GM19463 (cell line): Measurements from ENCODE around the gene RPS19.
"Not testable (repeated sequence)": the region's sequence is repeated elsewhere in the genome, so short reads cannot be mapped to it uniquely, and the experiment has no call there.

Experiments used
- ATAC-seq: cut with Tn5 transposase; IDR thresholded peaks from one replicate; pipeline ENCODE4 v1.9.1; 2021; ENCODE audit warnings: mild to moderate bottlenecking, moderate library complexity; ENCODE audit not compliant: unreplicated experiment

The RPS19 gene

GRCh38 chr19:41859213-41859617, 840 bp upstream of the RPS19 start:
- no peak for ATAC-seq

DNA sequence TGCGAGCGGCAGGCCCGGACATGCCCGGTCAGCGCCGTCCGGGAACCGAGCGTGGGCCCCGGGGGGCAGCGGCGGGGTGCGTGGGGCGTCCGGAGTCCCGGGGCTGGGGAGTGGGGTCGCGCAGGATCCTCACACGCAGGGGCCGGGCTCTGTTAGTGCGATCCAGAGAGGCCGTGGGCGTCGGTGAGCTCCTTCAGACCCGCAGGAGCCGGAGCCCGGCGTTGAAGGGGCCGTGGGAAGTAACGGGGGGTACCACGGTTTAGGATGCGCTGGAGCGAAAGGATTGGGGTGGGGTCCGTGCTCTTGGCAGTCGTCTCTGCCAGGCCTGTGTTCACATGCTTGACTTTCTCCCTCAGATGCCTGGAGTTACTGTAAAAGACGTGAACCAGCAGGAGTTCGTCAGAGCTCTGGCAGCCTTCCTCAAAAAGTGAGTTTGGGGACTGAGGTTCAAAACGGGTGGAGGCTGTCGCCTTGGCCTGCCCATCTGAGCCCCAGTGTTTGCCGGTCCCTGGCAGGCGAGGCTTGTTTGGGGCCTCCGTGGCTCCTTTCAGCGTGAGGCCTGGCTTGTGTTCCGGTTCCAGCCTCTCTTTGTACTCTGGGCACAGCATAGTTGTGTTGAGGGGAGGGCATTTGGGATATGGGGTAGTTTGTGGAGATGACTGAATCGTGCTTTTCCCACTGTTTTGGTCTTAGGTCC, 512 bp downstream of the RPS19 start:
- no peak for ATAC-seq

DNA sequence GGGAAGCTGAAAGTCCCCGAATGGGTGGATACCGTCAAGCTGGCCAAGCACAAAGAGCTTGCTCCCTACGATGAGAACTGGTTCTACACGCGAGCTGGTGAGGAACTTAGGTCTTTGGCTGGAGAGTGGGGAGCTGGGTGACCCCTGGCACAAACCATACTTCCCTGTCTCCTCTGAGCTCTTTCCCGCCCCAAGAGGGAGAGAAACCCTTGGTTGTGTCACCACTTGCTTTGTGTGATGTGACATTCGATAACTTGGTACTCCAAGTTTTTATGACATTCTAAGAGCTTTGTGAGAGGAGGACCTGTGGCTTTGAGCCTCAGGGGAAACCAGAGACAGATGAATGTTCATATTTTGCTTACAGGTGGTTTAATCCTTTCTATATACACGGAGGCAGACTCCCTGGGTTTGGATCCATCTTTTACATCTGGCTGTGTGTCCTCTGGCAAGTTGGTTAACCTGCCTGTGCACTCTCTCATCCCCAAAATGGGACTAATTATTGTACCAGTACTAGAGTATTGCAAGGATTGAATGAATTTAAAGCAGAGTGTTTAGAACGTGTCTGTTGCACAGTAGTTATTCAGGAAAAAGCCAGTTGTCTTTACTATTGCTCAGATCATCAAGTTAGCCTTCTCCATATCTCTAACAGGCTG, 1.2 kb downstream of the RPS19 start:
- ATAC-seq, result no peak

GRCh38 chr19:41861846-41862245, 1.8 kb downstream of the RPS19 start:
- no peak for ATAC-seq

DNA sequence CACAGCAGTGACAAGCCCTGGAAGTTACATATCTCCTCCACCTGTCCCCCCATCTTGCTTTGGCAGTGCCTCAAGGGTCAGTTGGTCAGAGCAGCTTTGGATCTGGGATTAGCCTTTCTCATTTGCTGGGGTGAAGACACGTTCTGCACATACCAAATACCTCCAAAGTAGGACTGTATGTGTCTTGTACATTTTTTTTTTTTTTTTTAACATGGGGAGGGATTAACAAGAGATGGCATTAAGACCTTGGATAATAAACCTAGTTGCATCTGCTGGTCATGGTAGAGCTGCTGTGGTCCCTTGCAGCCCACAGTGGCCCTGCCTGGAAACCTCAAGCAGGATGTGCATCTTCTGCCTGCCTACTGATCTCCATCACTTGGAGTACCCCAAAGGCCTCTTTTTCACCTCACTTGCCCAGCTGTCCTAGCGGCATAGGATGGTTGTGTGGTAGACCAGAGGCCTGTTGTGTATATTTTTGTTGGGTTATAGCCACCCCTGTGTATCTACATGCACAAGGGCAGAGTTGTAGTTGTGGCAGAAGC, 2.5 kb downstream of the RPS19 start:
- ATAC-seq, result no peak

- ATAC-seq, result no peak
These were observed 3.3 kb downstream of the RPS19 start for GRCh38 chr19:41863209-41863931.

DNA sequence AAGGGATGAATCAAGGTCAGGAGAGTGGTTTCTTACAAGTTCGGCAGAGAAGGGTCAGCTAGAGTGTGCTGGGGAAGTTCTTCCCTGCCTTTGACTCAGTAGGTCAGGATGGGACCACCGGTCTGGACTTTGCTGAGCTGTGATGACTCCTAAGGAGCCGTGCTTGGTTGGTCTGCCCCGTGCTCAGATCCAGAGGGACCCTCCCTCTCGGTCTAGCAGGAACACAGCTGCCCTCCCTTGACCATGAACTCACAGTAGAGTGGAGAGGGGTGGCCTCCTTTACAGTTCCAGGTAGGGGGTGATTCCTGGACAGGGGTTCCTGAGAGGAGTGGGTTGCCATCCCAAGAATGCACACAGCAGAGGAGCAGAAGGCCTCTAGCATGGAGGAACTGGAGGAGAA, 4.3 kb downstream of the RPS19 start:
- no peak for ATAC-seq

DNA sequence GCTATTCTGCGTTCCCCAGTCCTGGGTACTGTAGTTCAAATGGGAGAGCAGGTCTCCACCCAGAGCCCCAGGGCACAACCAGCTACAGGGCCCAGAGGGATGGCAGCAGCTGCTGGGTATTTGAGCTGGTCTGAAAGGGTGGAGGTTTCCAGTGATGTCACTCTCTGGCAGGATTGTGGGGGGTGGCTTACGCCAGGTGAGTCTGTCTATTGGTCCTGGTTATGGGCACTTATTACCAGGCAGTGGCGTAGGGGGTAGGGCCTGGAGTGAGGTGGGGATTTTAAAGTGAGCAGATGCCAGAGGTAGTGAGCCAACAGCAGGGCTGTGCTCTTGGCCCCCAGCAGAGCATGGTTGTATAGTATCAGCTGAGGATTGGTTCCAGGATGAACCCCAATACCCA, 6.2 kb downstream of the RPS19 start:
- ATAC-seq, result no peak

GRCh38 chr19:41868120-41868988, 8.3 kb downstream of the RPS19 start:
- ATAC-seq, result no peak

DNA sequence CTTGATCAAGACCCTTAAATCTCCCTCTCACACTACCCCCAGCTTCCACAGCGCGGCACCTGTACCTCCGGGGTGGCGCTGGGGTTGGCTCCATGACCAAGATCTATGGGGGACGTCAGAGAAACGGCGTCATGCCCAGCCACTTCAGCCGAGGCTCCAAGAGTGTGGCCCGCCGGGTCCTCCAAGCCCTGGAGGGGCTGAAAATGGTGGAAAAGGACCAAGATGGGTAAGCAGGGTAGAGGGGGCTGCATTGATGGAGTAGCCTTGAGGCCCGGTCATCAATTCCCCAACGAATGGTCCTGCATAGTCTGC, 8.9 kb downstream of the RPS19 start:
- ATAC-seq, result no peak

DNA sequence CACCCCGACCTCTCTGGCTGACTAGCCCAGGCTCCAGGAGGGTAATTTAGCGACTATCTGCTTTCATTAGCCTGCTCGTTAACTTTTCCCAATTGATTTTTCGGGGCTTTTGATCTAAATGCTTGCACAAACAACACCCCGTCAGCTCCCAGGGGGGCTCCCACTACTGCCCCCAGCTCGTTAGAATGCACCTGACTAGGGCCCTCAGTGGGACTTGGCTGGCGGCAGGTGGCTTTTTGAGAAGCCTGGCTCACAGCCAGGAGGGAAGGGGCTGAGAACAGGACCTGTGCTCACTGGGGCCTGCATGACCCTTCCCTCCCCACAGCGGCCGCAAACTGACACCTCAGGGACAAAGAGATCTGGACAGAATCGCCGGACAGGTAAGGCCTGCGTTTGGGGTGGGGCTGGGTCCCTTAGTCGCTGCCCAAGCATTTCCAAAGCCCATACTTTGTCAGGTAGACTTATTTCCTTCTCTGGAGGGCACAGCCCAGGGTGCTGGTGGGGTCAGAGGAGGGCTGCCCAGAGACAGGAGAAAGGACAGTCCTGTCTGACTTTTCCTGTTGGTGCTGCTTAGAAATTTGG, 9.4 kb downstream of the RPS19 start:
- no peak for ATAC-seq

GRCh38 chr19:41870401-41870873, 10.4 kb downstream of the RPS19 start:
- ATAC-seq, result no peak

GRCh38 chr19:41871573-41872383, 11.7 kb downstream of the RPS19 start:
- peak; percentile 60 for ATAC-seq

DNA sequence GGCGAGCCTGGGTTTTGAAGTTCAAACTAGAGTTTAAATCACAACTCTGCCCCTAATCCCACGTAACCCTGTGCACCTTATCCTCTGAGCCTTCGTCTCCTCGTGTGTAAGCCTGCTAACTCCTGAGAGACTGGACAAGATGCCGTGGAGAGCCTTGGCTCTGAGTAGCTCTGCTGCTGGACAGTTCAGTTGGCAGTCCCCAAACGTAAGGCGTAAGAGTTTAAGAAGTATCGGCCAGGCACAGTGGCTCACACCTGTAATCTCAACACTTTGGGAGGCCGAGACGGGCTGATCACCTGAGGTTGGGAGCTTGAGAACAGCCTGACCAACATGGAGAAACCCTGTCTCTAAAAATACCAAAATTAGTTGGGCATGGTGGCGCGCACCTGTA, 12.3 kb downstream of the RPS19 start:
- ATAC-seq, result no peak

- no peak for ATAC-seq
These were observed 13.0 kb downstream of the RPS19 start for GRCh38 chr19:41872775-41873647.

- ATAC-seq, result not testable (repeated sequence)
These were observed 15.9 kb downstream of the RPS19 start for GRCh38 chr19:41875973-41876372.

- peak; percentile 78 for ATAC-seq
These were observed 17.1 kb downstream of the RPS19 start, which contains the start of gene CD79A for GRCh38 chr19:41876847-41877832. Gene CD79A, plus strand, starts transcription at chr19:41877279. Its CDS starts 26 bp downstream, at chr19:41877305.
